AG04449 (cell line): Measurements from ENCODE around the gene PREX1.

Experiments
- CTCF ChIA-PET: fragments of 350-600 bp; formaldehyde crosslinking; extraction: SDS; loops from one replicate; lab custom pipeline; 2021; ENCODE audit warnings: antibody characterized with exemption; lab: Yijun Ruan, JAX
- POLR2A ChIA-PET: fragments of 400-600, 350-600 bp; formaldehyde crosslinking; extraction: SDS; loops from one replicate; lab custom pipeline; 2020; ENCODE audit warnings: antibody characterized with exemption, inconsistent platforms; lab: Yijun Ruan, JAX
- DNase-seq: peaks from one replicate; pipeline ENCODE4 v3.0.0-alpha.2; 2010; ENCODE audit warnings: low read depth, low spot score
- H3K4me3 ChIP-seq: 2 replicates; pipeline ENCODE4 v1.5.1; 2011; ENCODE audit warnings: low read depth, mild to moderate bottlenecking, control low read depth, low read length
- CTCF ChIP-seq: IDR thresholded peaks from one replicate; pipeline ENCODE4 v1.5.1; 2011; ENCODE audit warnings: mild to moderate bottlenecking, moderate library complexity, low read length, control low read depth, inconsistent platforms; ENCODE audit not compliant: insufficient read depth; ENCODE audit errors: missing control alignments

The PREX1 gene

DNA sequence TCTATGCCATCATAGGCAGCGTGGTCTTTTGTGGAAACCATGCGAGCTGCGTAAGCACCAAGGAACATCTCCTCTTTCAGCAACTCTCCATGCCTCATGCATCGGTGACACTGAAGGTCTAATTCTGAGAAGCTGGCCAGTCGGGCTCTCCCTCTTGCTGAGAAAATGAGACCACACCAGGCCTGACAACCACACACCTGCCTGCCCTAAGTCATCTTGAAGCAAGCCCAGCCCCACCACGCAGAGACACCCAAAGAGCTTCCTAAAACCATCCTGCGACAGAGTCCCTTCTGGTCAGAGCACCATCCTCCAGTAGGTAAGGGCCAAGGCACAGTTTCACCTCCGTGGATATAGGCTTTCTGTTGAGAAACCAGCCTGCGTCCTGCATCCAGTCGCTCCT is 26.6 kb downstream of the PREX1 start:
- no peak overlapping the region for H3K4me3 ChIP-seq
- DNase-seq = no peak
- ChIA-PET CTCF (no interaction called here), POLR2A (interaction anchor here (0.6 kb wide), 1 partner anchor 1536 kb away, joined by 3 read pairs; no protein-coding TSS in a partner anchor)
- no peak for TF ChIP-seq CTCF

DNA sequence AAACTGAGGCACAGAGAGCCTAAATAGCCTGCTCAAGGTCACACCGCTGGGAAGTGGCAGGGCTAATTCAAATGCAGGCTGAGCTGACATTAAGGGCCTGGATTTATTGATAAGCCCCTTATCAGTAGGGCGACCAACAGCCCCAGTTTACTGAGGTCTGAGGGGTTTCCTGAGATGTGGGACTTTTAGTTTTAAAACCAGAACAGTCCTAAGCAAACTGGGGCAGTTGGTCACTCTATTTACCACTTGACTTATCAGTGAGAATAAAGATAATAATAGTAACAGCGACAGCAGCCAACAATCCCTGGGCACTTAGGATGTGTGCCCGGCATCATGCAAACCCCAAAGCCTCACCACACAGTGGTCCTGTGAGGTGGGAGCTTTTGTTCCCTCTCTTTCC is 27.6 kb downstream of the PREX1 start:
- ChIA-PET POLR2A (no interaction called here), CTCF (no interaction called here)
- DNase-seq = no peak
- H3K4me3 ChIP-seq = no peak overlapping the region
- no peak for TF ChIP-seq CTCF

DNA sequence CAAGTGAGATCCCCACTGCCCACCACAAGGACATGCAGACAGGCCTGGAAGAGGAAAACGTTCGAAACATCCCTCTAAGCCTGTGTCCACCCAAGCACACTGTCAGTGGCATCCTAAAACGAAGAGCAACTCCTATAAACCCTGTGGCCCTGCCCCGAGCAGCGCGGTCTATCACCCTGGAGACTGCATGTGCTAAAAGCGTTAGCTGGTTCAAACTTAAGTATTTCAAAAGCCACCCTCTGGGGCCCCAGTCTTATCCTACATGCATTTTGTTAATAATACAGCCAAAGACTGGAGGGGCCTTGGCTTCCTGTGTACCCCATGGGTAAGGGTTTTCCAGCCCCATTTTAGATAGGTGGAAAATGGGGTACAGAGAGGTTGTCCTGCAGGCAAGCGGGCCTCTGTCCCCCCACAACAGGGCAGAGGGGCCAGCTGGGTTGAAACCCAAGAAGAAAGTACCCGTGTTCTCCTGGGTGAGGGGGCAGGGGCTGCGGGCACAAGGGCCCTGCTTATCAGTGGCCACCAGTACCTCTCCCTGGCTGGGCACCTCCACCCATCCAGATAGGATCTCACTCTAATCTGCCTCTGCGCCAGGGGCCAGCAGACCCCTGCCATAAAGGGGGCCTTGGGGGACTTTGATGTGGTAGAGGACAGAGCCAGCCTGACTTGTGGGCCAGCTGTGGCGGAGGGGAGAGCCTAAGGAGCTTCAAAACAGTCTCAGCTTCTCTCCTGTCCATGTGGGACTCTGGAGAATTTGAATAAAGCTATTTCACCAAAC is 28.3 kb downstream of the PREX1 start:
- no peak for DNase-seq
- H3K4me3 ChIP-seq = no peak overlapping the region
- no peak for TF ChIP-seq CTCF
- CTCF ChIA-PET = interaction anchor here (1.2 kb wide), 1 partner anchor 142 kb away, joined by 3 read pairs; no protein-coding TSS in a partner anchor
- POLR2A ChIA-PET = no interaction called here

GRCh38 chr20:48797850-48798747 is 29.7 kb downstream of the PREX1 start:
- no peak for TF ChIP-seq CTCF
- POLR2A ChIA-PET = no interaction called here
- CTCF ChIA-PET = interaction anchor here (1.2 kb wide), 1 partner anchor 140 kb away, joined by 3 read pairs; no protein-coding TSS in a partner anchor
- DNase-seq = no peak
- no peak overlapping the region for H3K4me3 ChIP-seq

GRCh38 chr20:48797275-48797825 is 30.4 kb downstream of the PREX1 start:
- POLR2A ChIA-PET = no interaction called here
- no peak overlapping the region for H3K4me3 ChIP-seq
- no peak for DNase-seq
- CTCF ChIA-PET = no interaction called here
- TF ChIP-seq CTCF = no peak
